T-helper 2 cell treated with Interferon-gamma antibody and Interleukin-4, amounts not matched to agents 100 ng/mL and 5 ng/mL, for 36 hours (primary cell): ENCODE measurements around the gene CALCOCO1. TPM values are rescaled to one million over a fixed set of nuclear protein-coding genes. Genes with fewer than 3 reads are reported as not detected.

Experiments
- intact Hi-C: fragments of 100-400 bp; cut with micrococcal nuclease; formaldehyde crosslinking; loops from one replicate; pipeline ENCODE4 v1.15.1; 2023
- total RNA-seq: library from RNA; stranded (reverse); gene quantifications from 2 replicates; pipeline ENCODE4 v1.2.3, GENCODE V29; 2022

CALCOCO1 gene
- total RNA-seq, 1 donor from 2014 or later, result 45.5 TPM

DNA sequence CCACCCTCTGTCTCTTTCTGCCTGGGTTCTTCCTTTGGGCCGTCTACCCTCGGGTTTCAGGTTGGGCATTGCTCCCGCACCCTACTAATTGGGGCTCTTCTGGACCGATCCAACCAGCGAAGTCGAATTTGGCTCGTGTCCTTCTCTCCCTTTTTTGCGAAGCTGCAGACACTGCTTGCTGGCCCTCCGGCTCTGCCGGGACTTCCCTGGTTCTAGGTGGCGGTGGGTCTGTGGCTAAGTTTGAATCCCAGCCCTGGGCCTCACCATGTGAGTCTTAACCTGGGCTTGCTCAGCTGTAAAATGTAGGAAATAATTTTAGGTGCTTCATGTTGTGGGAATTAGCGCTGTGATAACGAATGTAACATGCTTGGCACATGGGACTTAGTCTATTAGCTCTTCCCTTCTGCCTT lies 24.9 kb upstream of the CALCOCO1 start:
- intact Hi-C loops, result no loop called here

DNA sequence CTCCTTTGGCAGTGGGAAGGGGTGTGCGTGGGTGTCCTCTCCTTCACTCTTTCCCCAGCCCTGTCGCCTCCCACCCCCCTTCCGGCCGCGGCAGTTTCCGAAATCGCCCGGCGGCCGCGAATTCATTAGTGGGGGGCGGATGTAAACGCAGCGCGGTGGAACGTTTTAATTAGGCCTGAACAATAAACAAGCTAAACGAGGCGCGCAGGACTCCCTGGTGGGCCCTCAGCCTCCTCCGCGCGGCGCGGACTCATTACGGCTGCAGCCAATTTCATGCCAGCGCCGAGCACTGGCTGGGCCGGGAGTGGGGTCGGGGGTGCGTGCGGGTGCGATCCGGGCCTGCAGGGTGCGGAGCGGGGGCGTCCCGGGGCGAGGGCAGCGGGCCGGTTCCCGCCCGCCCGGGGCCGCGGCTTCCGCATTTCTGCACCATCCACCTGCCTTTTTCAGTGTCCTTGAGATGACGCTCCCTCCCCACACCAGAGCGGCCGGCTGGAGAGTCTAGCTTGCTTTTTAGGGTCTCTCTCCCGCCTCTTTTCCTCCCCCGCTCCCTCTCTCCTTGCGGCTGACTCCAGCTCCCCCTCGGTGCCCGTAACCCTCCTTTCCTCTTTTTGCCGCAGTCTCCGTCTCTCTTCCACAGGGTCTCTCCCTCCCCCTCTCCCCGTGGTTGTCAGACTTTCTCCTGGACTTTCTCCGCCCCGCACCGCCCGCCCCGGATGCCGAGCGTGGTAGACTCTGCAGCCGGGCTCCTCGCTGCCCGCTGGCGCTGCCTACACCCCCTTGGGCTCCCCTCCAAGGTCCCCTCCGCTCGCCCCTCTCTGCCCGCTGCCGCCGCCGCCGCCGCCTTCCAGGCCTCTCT lies 24.3 kb upstream of the CALCOCO1 start, which contains the start of gene CISTR:
Gene CISTR (minus strand): TSS at position 644 of the 856 bp plus-strand sequence.
- intact Hi-C loops, result no loop called here

GRCh38 chr12:53750812-53751335 lies 23.6 kb upstream of the CALCOCO1 start:
- intact Hi-C loops, result no loop called here

DNA sequence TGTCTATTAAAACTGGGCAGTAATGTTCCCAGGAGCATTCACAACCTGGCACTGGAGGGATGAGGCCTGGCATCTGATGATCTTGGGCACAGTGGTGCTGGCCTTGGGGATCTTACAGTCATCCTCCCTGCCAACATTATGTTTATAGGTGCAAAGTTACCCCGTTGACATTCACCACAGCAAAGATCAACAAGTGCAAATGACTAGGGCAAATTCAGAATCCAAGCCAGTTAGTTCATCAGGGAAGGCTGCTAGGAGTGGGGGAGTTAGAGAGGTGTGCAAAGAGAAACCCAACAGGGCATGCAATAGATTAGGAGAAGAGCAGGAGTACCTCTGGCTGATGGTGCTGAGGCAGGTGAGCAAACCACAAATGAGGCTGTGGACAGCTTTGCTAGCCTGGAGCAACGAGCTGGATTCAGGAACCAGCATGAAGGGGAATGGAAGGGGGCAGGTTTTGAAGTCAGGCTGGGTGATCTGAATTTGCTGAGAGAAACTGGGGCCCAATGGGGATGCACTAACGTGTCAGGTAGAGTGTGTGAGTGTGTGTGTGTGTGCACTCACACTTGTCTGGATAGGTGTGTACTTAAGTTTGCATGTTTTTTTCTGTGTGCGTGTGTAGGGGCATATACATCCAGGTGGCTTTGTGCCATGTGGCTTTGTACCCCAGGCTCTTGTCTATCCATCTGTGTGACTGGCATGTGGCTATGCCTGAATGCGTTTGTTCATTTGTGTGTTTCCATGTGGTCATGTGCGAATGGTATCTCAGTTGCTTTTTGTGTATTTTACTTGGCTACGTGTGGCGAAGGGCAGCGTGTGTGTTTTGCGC lies 22.9 kb upstream of the CALCOCO1 start:
- intact Hi-C loops, result no loop called here

DNA sequence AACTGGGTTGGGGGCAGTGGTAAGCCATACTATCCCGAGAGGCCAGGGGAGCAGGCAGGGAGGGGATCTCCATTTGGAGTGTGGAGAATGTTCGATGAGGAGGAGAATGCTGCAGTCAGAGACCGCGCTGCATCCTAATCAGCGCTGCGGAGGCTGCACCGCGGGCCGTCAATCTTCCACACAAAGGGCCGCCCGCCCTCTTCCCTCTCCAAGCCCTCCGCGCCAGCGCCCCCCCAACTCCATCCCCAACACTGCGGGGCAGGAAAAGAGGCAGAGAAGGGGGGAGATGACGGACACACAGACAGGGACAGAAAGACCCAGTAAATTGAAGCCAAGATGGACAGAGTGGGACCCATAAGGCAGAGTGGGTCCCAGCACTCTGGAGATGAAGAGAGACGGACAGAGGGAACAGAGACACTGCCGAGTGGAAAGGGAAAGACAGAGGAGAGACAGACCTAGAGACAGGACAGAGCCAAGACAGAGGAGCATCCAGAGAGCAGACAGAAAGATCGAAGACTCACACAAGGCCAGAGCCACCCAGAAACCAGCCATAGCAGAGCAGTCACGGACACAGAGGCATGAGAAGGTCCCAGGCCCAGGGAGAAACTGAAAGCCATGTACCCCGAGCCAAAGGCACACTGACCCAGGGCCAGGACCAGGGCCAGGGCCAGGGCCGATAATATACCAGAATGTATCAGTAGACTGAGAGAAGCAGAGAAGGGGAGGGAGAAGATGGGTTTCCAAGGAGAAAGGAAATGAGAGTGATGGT lies 21.0 kb upstream of the CALCOCO1 start:
- intact Hi-C loops, result no loop called here

DNA sequence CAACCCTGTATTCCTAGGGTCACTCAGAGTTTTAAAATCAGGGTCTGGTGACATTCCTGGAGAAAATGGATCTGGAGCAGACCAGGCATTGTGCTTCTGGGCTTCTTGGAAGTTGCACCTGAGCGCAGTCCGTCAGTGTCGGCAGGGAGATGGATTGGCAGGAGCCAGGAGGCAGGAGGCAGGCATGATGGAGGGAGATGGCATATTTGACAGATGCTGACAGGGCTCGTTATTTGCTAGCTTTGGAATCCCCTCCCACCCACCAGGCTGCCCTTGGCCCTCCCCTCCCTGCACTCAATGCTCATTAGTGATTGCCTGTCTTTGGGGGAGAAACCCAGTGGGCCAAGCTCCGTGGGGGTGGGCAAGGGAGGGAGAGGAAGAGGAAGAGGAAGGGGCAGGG lies 19.8 kb upstream of the CALCOCO1 start:
- intact Hi-C loops, result loop anchor here (2.0 kb wide), 1 partner anchor 70 kb away; the partner anchor contains the start of gene ATP5MC2

- intact Hi-C loops, result loop anchor here (1.0 to 2.0 kb wide), 3 partner anchors 19 to 70 kb away; partner anchors contain the start of genes ATP5MC2 and CALCOCO1
These were observed 19.4 kb upstream of the CALCOCO1 start for GRCh38 chr12:53746592-53747092.

GRCh38 chr12:53744751-53745150 lies 17.5 kb upstream of the CALCOCO1 start:
- intact Hi-C loops, result no loop called here

DNA sequence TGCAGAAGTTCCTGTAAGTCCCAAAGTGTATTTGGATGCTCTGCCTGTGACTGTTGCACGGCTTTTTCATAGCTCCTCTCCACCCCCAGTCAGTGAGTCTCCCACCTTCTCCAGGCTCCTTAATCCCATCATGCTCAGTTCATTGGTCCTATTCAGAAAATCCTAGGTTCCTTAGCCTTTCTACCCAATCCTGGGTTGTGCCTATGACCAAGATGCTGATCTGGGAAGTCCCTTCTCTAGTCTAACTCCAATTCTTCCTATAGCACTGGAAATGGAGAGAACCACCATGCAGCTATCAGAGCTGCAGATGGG lies 16.8 kb upstream of the CALCOCO1 start:
- intact Hi-C loops, result no loop called here

DNA sequence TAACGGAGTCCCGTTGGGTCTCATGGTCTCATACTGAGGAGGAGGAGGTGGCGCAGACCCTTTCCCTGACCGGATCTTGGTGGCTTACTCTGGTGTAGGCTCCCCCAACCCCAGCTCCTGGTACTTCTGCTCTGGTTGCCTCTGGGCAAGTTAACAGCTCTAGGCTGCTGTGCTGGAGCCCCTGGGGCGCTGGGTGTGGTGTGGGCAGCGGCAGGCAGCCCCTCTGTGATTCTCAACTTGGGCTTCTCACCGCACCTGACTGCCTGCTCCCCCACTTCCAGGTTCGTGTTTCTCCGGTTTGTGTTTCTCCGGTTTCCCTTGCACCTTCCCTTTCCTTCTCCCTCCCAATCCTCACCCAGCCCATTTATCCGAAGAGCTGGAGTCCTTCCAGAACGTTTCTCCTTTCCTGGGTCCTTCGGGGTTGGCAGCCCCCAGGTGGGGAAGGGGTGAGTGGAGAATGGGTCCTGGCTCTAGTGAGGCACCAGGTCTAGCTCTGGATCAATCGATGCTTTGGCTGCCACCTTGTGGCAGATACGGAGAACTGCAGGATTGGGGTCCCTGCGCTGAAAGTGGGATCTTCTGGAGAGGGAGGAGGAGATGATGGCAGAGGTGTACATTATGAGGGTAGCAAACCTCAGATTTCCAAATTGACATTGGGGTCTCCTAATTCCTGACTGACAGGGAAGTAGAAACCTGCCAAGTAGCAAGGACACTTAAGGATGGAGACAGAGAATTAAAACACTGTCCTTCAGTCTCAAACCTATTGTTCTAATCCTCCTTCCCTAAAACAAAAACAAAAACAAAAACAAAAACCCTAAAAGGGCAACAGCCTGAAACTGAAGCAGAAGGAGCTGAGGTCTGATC lies 16.2 kb upstream of the CALCOCO1 start:
- intact Hi-C loops, result loop anchor here (1.0 to 2.0 kb wide), 2 partner anchors 41 to 201 kb away; no protein-coding TSS in a partner anchor

DNA sequence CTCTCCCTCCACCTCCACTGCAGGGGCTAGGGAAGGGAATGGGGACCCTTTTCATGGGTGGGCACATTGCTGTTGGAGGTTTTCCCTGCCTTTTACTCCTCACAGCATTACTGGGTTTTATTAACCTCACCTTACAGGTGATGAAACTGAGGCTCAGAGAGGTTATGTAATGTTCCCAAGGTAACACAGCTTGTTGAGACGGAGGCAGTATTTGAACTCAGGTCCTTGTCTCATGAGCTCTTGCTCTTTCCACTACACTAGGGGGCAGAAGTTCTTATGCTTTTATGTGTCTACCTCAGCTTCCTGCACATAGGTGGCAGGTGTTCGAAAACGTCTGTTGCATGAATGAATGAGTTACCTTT lies 12.9 kb upstream of the CALCOCO1 start:
- intact Hi-C loops, result no loop called here

DNA sequence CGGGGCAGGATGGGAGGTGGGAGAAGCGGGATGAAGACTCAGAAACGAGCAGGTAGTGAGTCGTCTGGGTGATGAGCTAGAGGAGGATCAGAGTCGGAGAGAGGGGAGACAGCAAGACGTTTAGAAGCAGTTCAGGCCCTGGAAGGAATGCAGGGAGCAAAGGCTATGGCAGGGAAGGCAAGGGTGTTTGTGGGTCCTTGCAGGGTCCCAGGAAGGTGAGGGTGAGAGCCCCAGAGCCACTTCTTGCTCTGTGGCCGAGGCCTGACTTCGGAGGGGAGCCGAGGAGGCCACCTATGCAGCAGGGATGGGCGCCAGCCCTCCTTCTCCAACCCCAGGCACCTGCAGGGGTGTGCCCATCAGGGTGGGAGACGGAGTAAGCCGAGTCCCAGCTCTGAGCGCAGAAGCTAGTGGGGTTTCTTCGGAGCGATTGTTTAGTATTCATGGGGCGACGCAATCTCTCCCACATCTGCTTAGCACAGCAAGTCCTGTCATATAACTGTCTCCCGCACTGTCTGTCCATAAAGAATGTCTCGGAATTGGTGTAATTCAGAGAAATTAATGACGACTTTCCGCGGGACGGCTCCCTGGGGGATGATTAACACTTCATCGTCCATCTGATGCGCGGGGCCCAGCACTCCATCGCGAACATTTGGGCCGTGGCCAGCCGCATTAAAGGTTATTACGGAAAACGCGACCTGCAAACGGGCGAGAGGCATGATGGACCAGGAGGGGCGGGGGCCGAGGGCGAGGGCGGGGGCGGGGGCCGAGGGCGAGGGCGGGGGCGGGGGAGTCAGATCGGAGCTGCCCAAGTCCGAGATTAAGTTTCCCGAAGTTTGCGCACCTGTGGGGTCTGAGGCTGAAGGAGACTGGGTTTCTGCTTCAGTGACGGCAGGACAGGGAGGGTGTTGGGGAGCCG lies 12.2 kb upstream of the CALCOCO1 start:
- intact Hi-C loops, result no loop called here

DNA sequence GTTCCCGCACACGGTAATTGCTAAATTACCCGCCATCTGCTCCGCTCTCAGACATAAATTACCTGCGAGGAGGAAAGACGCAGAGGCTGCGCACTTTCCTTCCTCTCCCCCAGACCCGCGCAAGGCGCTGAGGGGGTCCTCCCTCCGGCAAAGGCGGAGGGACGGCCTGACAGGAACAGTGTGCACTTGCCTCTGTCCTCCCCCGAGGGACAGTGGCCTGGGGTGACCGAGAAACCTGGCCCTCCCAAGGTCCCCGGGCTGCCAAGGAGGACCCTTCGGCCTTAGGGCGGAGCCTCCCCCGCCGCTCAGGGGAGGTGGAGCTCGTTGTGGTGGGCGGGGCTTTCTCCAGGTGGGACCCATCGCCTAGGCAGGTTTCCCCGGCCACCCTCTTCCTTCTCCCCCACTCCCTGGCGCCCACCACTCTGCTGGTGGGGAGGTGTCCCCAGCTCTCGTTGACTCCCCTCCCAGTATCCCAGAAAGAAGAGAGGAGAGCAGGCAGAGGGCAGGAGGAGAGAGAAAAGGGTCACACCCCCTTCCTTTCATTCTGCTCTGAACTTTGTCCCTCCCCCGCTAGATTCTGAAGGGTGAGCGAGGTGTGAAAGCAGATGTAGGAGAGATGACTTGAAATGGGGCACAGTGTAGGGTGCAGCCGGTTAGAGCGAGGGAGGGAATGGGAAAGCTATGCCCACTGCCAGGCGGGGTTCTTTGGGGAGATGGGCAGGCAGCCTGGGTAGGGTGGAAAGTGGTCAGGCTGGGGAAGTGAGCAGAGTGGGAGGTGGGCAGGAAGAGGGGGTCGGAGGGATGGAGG lies 11.4 kb upstream of the CALCOCO1 start:
- intact Hi-C loops, result no loop called here

GRCh38 chr12:53737951-53738405 lies 10.7 kb upstream of the CALCOCO1 start:
- intact Hi-C loops, result no loop called here

- intact Hi-C loops, result no loop called here
These were observed 10.0 kb upstream of the CALCOCO1 start for GRCh38 chr12:53737093-53737808.

- intact Hi-C loops, result no loop called here
These were observed 9.3 kb upstream of the CALCOCO1 start for GRCh38 chr12:53736592-53736991.

DNA sequence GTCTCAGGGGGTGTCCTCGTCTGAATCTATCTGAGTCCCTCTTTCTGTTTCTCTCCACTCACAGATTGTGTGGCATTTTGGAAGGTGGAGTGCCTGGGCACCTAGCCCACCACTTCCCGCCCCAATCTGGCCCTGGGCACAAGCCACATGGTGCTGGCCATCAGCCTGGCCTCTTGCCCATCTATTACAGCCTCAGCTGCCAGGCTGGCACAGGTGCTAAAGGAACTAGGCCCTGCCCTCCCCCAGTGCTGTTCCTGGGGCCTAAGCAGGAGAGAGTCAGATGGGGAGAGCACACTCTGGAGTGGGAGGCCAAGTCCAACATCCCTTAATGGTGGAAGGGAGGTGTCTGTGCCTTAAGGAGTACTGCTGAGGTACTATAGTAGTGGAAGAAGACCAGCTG lies 8.3 kb upstream of the CALCOCO1 start:
- intact Hi-C loops, result no loop called here
